Liver (tissue), 9 donors: ENCODE measurements around the gene UPK2. TPM values are rescaled to one million over a fixed set of nuclear protein-coding genes. Genes with fewer than 3 reads are reported as not detected.

Experiments
- DNase-seq: peaks from one replicate; pipeline ENCODE4 v3.0.0-alpha.2; 2017; ENCODE audit warnings: low spot score
- H3K27ac ChIP-seq, 2 donors: one replicate each; pipeline ENCODE4 v1.7.0; 2013; ENCODE audit warnings: inconsistent platforms in 2 of 2, low read length in 2 of 2, control low read depth in 1 of 2, low read depth in 1 of 2, mild to moderate bottlenecking in 1 of 2
- H3K27me3 ChIP-seq, 4 donors: one replicate each; pipeline versions ENCODE4 v1.6.1 to v1.7.0; 2013; ENCODE audit warnings: low read length in 3 of 4, inconsistent platforms in 1 of 4, mild to moderate bottlenecking in 1 of 4, moderate library complexity in 1 of 4; ENCODE audit not compliant: control insufficient read depth in 4 of 4, insufficient read depth in 4 of 4
- H3K36me3 ChIP-seq, 4 donors: one replicate each; pipeline versions ENCODE4 v1.6.1 to v1.7.0; 2013; ENCODE audit warnings: low read length in 3 of 4, mild to moderate bottlenecking in 3 of 4, low read depth in 1 of 4, moderate library complexity in 1 of 4; ENCODE audit not compliant: control insufficient read depth in 4 of 4, insufficient read depth in 3 of 4
- H3K4me1 ChIP-seq, 4 donors: one replicate each; pipeline versions ENCODE4 v1.6.1 to v1.7.0; 2013; ENCODE audit warnings: low read length in 3 of 4, mild to moderate bottlenecking in 3 of 4, moderate library complexity in 1 of 4; ENCODE audit not compliant: control insufficient read depth in 4 of 4, insufficient read depth in 4 of 4
- H3K4me3 ChIP-seq, 3 donors: one replicate each; pipeline versions ENCODE4 v1.6.1 to v1.7.0; 2013; ENCODE audit warnings: low read length in 3 of 3, control low read depth in 1 of 3, low read depth in 1 of 3, mild to moderate bottlenecking in 1 of 3
- H3K9ac ChIP-seq, 2 donors: one replicate each; pipeline ENCODE4 v1.7.0; 2013; ENCODE audit warnings: low read length in 2 of 2, mild to moderate bottlenecking in 2 of 2, moderate library complexity in 2 of 2, control low read depth in 1 of 2, low read depth in 1 of 2
- H3K9me3 ChIP-seq, 4 donors: one replicate each; pipeline versions ENCODE4 v1.6.1 to v1.7.0; 2013; ENCODE audit warnings: low read length in 3 of 4; ENCODE audit not compliant: control insufficient read depth in 4 of 4
- EGR1 ChIP-seq, 2 donors: IDR thresholded peaks; 2 replicates each; pipeline ENCODE4 v1.6.1; 2016 to 2018; ENCODE audit warnings: antibody characterized with exemption in 2 of 2, low read depth in 2 of 2
- FOXA1 ChIP-seq: IDR thresholded peaks from 2 replicates; pipeline ENCODE4 v1.6.1; 2016; ENCODE audit warnings: antibody characterized with exemption
- FOXA2 ChIP-seq: IDR thresholded peaks from 2 replicates; pipeline ENCODE4 v1.6.1; 2016; ENCODE audit warnings: antibody characterized with exemption
- GABPA ChIP-seq, 2 donors: IDR thresholded peaks in 1 of 2; conservative IDR thresholded peaks in 1 of 2; 2 replicates each; pipeline ENCODE4 v1.6.1; 2016; ENCODE audit warnings: antibody characterized with exemption in 2 of 2, mild to moderate bottlenecking in 1 of 2, moderate library complexity in 1 of 2
- HNF4A ChIP-seq, 2 donors: conservative IDR thresholded peaks; 2 replicates each; pipeline ENCODE4 v1.6.1; 2016; ENCODE audit warnings: antibody characterized with exemption in 2 of 2, mild to moderate bottlenecking in 2 of 2
- HNF4G ChIP-seq: IDR thresholded peaks from 2 replicates; pipeline ENCODE4 v1.6.1; 2016; ENCODE audit warnings: antibody characterized with exemption
- JUND ChIP-seq, 2 donors: IDR thresholded peaks; 2 replicates each; pipeline ENCODE4 v1.6.1; 2016; ENCODE audit warnings: antibody characterized with exemption in 2 of 2
- NR2F2 ChIP-seq: IDR thresholded peaks from 2 replicates; pipeline ENCODE4 v1.6.1; 2016; ENCODE audit warnings: antibody characterized with exemption
- RAD21 ChIP-seq, 2 donors: IDR thresholded peaks; 2 replicates each; pipeline ENCODE4 v1.6.1; 2016; ENCODE audit warnings: antibody characterized with exemption in 2 of 2, mild to moderate bottlenecking in 2 of 2
- RXRA ChIP-seq, 2 donors: IDR thresholded peaks; 2 replicates each; pipeline ENCODE4 v1.6.1; 2017 to 2018; ENCODE audit warnings: antibody characterized with exemption in 2 of 2, mild to moderate bottlenecking in 1 of 2
- SP1 ChIP-seq: IDR thresholded peaks from 2 replicates; pipeline ENCODE4 v1.6.1; 2018; ENCODE audit warnings: antibody characterized with exemption, mild to moderate bottlenecking
- TAF1 ChIP-seq: conservative IDR thresholded peaks from 2 replicates; pipeline ENCODE4 v1.6.1; 2016; ENCODE audit warnings: antibody characterized with exemption, mild to moderate bottlenecking
- YY1 ChIP-seq: IDR thresholded peaks from 2 replicates; pipeline ENCODE4 v1.6.1; 2016; ENCODE audit warnings: antibody characterized with exemption, mild to moderate bottlenecking
- WGBS: extraction: QIAGEN DNeasy Blood & Tissue Kit; methylation state at CpG from one replicate; pipeline ENCODE4 v1.1.7; 2013; 5-methylcytosine and 5-hydroxymethylcytosine counted together
- polyA plus RNA-seq, 2 donors: library from polyadenylated mRNA; stranded (reverse) in 1 of 2; unstranded in 1 of 2; fragments of 200-250 nt in 1 of 2; fragments of >200 nt in 1 of 2; fragmentation: Nextera tagmentation in 1 of 2; extraction: Ambion mirVana in 1 of 2; gene quantifications; one replicate each; pipeline versions ENCODE4 v1.2.1 to v1.2.3, GENCODE V29; 2013 to 2015
- total RNA-seq, 2 donors: library from RNA; depleted of rRNA; stranded (reverse); fragments of >200 nt; gene quantifications; one replicate each; pipeline ENCODE4 v1.2.3, GENCODE V29; 2014
- TF ChIP-seq, protein P1 (sequence below): fragments of 150-350 bp; IDR thresholded peaks from 2 replicates; pipeline ENCODE4 v1.5.1; 2017; ENCODE audit warnings: improper control_type of control experiment, low read depth, low read length; ENCODE audit not compliant: missing input control
- TF ChIP-seq, protein P2 (sequence below): IDR thresholded peaks from 2 replicates; pipeline ENCODE4 v1.6.1; 2016; ENCODE audit warnings: antibody characterized with exemption
- TF ChIP-seq, protein P3 (sequence below): IDR thresholded peaks from 2 replicates; pipeline ENCODE4 v1.6.1; 2016; ENCODE audit warnings: antibody characterized with exemption, mild to moderate bottlenecking
- TF ChIP-seq, protein P4 (sequence below): IDR thresholded peaks from 2 replicates; pipeline ENCODE4 v1.6.1; 2016; ENCODE audit warnings: antibody characterized with exemption
- TF ChIP-seq, protein P5 (sequence below): IDR thresholded peaks from 2 replicates; pipeline ENCODE4 v1.6.1; 2016; ENCODE audit warnings: antibody characterized with exemption
- donor health status: healthy.
- donor health status: healthy.
- donor health status: healthy.
- donor health status: healthy.
- donor health status: healthy.

The UPK2 gene
- total and polyA plus RNA-seq, 4 donors = not detected

DNA sequence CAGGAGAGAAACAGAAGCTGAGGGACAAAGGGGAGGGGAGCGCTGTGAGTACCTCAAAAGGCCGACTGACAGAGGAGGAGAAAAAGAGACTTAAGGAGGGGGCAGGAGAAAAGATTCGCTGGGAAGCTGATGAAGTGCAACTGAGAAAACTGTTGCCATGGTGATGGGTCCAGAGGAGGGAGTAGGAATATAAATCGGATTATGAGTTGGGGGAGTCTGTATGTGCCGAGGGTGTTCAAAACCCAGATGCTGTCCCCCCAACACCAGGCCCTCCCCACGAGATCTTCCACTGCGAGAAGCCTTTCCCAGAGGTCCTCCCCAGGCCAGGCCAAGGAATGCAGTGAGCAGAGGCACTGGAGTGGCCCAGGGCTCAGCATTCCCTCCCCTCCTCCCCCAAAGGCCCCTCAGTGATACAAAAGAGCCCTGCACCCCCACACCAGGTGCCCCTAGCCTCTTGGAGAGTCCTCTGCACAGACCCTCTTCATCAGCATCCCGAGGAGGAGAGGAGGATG is 16.6 kb upstream of the UPK2 start:
- Histone ChIP-seq H3K9ac (no peak overlapping the region), H3K36me3 (peaks cover 0 to 1% (median 0%) of the 10 kb centered on the region in 4 donors), H3K27ac (no peak overlapping the region), H3K4me1 (no peaks in the 10 kb centered on the region), H3K27me3 (no peaks in the 10 kb centered on the region), H3K4me3 (no peak overlapping the region), H3K9me3 (no peaks in the 10 kb centered on the region)
- TF ChIP-seq, protein P1, sequence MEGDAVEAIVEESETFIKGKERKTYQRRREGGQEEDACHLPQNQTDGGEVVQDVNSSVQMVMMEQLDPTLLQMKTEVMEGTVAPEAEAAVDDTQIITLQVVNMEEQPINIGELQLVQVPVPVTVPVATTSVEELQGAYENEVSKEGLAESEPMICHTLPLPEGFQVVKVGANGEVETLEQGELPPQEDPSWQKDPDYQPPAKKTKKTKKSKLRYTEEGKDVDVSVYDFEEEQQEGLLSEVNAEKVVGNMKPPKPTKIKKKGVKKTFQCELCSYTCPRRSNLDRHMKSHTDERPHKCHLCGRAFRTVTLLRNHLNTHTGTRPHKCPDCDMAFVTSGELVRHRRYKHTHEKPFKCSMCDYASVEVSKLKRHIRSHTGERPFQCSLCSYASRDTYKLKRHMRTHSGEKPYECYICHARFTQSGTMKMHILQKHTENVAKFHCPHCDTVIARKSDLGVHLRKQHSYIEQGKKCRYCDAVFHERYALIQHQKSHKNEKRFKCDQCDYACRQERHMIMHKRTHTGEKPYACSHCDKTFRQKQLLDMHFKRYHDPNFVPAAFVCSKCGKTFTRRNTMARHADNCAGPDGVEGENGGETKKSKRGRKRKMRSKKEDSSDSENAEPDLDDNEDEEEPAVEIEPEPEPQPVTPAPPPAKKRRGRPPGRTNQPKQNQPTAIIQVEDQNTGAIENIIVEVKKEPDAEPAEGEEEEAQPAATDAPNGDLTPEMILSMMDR = no peak
- TF ChIP-seq SP1 = no peak
- TF ChIP-seq, protein P2, sequence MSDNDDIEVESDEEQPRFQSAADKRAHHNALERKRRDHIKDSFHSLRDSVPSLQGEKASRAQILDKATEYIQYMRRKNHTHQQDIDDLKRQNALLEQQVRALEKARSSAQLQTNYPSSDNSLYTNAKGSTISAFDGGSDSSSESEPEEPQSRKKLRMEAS = no peak
- TF ChIP-seq YY1 = no peak
- TF ChIP-seq HNF4G = no peak
- TF ChIP-seq GABPA (IDR thresholded peaks at IDR 0.05 in 1 of 2, conservative IDR thresholded peaks at IDR 0.05 in 1 of 2) = no peak
- TF ChIP-seq JUND (IDR thresholded peaks at IDR 0.05) = no peak
- TF ChIP-seq FOXA1 = no peak
- no peak for TF ChIP-seq HNF4A (conservative IDR thresholded peaks at IDR 0.05)
- no peak for TF ChIP-seq EGR1 (IDR thresholded peaks at IDR 0.05; ENCODE audit: low read depth in 2 of 2)
- TF ChIP-seq RXRA (IDR thresholded peaks at IDR 0.05) = no peak
- TF ChIP-seq, protein P3, sequence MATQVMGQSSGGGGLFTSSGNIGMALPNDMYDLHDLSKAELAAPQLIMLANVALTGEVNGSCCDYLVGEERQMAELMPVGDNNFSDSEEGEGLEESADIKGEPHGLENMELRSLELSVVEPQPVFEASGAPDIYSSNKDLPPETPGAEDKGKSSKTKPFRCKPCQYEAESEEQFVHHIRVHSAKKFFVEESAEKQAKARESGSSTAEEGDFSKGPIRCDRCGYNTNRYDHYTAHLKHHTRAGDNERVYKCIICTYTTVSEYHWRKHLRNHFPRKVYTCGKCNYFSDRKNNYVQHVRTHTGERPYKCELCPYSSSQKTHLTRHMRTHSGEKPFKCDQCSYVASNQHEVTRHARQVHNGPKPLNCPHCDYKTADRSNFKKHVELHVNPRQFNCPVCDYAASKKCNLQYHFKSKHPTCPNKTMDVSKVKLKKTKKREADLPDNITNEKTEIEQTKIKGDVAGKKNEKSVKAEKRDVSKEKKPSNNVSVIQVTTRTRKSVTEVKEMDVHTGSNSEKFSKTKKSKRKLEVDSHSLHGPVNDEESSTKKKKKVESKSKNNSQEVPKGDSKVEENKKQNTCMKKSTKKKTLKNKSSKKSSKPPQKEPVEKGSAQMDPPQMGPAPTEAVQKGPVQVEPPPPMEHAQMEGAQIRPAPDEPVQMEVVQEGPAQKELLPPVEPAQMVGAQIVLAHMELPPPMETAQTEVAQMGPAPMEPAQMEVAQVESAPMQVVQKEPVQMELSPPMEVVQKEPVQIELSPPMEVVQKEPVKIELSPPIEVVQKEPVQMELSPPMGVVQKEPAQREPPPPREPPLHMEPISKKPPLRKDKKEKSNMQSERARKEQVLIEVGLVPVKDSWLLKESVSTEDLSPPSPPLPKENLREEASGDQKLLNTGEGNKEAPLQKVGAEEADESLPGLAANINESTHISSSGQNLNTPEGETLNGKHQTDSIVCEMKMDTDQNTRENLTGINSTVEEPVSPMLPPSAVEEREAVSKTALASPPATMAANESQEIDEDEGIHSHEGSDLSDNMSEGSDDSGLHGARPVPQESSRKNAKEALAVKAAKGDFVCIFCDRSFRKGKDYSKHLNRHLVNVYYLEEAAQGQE = no peak
- TF ChIP-seq, protein P4, sequence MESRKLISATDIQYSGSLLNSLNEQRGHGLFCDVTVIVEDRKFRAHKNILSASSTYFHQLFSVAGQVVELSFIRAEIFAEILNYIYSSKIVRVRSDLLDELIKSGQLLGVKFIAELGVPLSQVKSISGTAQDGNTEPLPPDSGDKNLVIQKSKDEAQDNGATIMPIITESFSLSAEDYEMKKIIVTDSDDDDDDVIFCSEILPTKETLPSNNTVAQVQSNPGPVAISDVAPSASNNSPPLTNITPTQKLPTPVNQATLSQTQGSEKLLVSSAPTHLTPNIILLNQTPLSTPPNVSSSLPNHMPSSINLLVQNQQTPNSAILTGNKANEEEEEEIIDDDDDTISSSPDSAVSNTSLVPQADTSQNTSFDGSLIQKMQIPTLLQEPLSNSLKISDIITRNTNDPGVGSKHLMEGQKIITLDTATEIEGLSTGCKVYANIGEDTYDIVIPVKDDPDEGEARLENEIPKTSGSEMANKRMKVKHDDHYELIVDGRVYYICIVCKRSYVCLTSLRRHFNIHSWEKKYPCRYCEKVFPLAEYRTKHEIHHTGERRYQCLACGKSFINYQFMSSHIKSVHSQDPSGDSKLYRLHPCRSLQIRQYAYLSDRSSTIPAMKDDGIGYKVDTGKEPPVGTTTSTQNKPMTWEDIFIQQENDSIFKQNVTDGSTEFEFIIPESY = no peak
- no peak for TF ChIP-seq NR2F2
- TF ChIP-seq, protein P5, sequence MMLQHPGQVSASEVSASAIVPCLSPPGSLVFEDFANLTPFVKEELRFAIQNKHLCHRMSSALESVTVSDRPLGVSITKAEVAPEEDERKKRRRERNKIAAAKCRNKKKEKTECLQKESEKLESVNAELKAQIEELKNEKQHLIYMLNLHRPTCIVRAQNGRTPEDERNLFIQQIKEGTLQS = no peak
- no peak for TF ChIP-seq FOXA2
- no peak for TF ChIP-seq RAD21 (IDR thresholded peaks at IDR 0.05)
- TF ChIP-seq TAF1 = no peak
- 62% methylated on average over 8 of the region's 8 CpGs for WGBS
- no peak for DNase-seq
